K562 (cell line): Measurements from ENCODE around the gene CCDC85B. TPM values are rescaled to one million over a fixed set of nuclear protein-coding genes. Genes with fewer than 3 reads are reported as not detected.

Source experiments
- ATAC-seq: fragments of 200-7000 bp; cut with Tn5 transposase; 3 replicates; pipeline ENCODE4 v1.9.1; 2020; ENCODE audit warnings: moderate library complexity
- BruUV-seq: library from RNA; stranded (reverse); fragments of 400-500 nt; replicated peaks from 2 replicates; lab custom pipeline; 2021; lab: Mats Ljungman, UMichigan
- CTCF ChIA-PET: fragments of 300-600 bp; formaldehyde crosslinking; extraction: SDS; loops from one replicate; lab custom pipeline; 2021; ENCODE audit warnings: low intra/inter-chr PET ratio; lab: Yijun Ruan, JAX
- POLR2A ChIA-PET: fragments of 300-600, 350-650 bp; sonication (Branson Sonifier 250); formaldehyde crosslinking; extraction: SDS; loops from one replicate; lab custom pipeline; 2021; ENCODE audit warnings: antibody characterized with exemption, inconsistent platforms; lab: Yijun Ruan, JAX
- DNase-seq, 4 experiments: peaks; one replicate each; pipeline versions ENCODE4 v3.0.0 to v3.0.0-alpha.2; 2011 to 2018; ENCODE audit warnings: low spot score in 3 of 4, mixed read lengths in 3 of 4; ENCODE audit errors: extremely low read depth in 1 of 4
- FAIRE-seq: peaks from 2 replicates; lab custom pipeline; 2011; peaks lifted over from hg19 to GRCh38; lab: Jason Lieb, UNC
- H2AFZ ChIP-seq: 2 replicates; pipeline ENCODE4 v1.6.0; 2011; ENCODE audit warnings: low read depth, low read length, control low read depth, inconsistent platforms
- H3K27ac ChIP-seq: fragments of 200-600 bp; 3 replicates; pipeline ENCODE4 v1.8.0; 2011; ENCODE audit warnings: low read depth, mild to moderate bottlenecking, control low read depth, inconsistent platforms, low read length, moderate library complexity, mixed read lengths; ENCODE audit errors: extremely low read depth
- H3K27me3 ChIP-seq, 2 experiments: fragments of 300-600 bp in 1 of 2; 2 replicates in 1 of 2; 3 replicates in 1 of 2; pipeline versions ENCODE4 v1.6.0 to v1.8.0; 2011; ENCODE audit warnings: inconsistent platforms in 2 of 2, low read length in 2 of 2, mild to moderate bottlenecking in 1 of 2, mixed read lengths in 1 of 2, moderate library complexity in 1 of 2; ENCODE audit not compliant: control insufficient read depth in 2 of 2, insufficient read depth in 2 of 2
- H3K36me3 ChIP-seq: fragments of 300-600 bp; 3 replicates; pipeline ENCODE4 v1.8.0; 2011; ENCODE audit warnings: mild to moderate bottlenecking, low read length, inconsistent platforms; ENCODE audit not compliant: control insufficient read depth, insufficient read depth
- H3K4me1 ChIP-seq, 2 experiments: fragments of 200-600 bp in 1 of 2; replicated peaks in 1 of 2; 2 replicates in 1 of 2; 3 replicates in 1 of 2; pipeline versions ENCODE4 v1.5.1 to v1.8.0; 2011; ENCODE audit warnings: inconsistent platforms in 2 of 2, low read length in 2 of 2, mild to moderate bottlenecking in 1 of 2, mixed read lengths in 1 of 2, moderate library complexity in 1 of 2; ENCODE audit not compliant: control insufficient read depth in 2 of 2, insufficient read depth in 2 of 2
- H3K4me2 ChIP-seq: 2 replicates; pipeline ENCODE4 v1.6.1; 2011; ENCODE audit warnings: low read length, control low read depth, inconsistent platforms, mixed read lengths; ENCODE audit not compliant: insufficient read depth
- H3K4me3 ChIP-seq: fragments of 200-600 bp; sonication (generic), shearing (Covaris generic); 2 replicates; pipeline ENCODE4 v1.5.1; 2016; ENCODE audit warnings: control low read depth, inconsistent platforms
- H3K79me2 ChIP-seq: fragments of 200-600 bp; 3 replicates; pipeline ENCODE4 v1.8.0; 2011; ENCODE audit warnings: low read length, inconsistent platforms; ENCODE audit not compliant: control insufficient read depth, insufficient read depth
- H3K9ac ChIP-seq, 2 experiments: 2 replicates each; pipeline versions ENCODE4 v1.6.0 to v1.6.1; 2011; ENCODE audit warnings: low read depth in 2 of 2, low read length in 2 of 2, control low read depth in 1 of 2, inconsistent platforms in 1 of 2, mild to moderate bottlenecking in 1 of 2, mixed read lengths in 1 of 2; ENCODE audit not compliant: insufficient read depth in 1 of 2
- H3K9me1 ChIP-seq: one replicate; pipeline ENCODE4 v1.6.0; 2011; ENCODE audit warnings: inconsistent platforms, mild to moderate bottlenecking, low read length, moderate library complexity; ENCODE audit not compliant: control insufficient read depth, insufficient read depth
- H3K9me3 ChIP-seq: replicated peaks from 2 replicates; pipeline ENCODE4 v1.5.1; 2011; ENCODE audit warnings: low read depth, low read length, inconsistent platforms; ENCODE audit not compliant: control insufficient read depth, insufficient read depth
- H4K20me1 ChIP-seq: replicated peaks from 2 replicates; pipeline ENCODE4 v1.6.1; 2011; ENCODE audit warnings: low read length, inconsistent platforms, mixed read lengths; ENCODE audit not compliant: control insufficient read depth, insufficient read depth
- POLR2G ChIP-seq: fragments of 200-400 bp; formaldehyde crosslinking; IDR thresholded peaks from 2 replicates; pipeline ENCODE4 v1.6.1; 2017; ENCODE audit warnings: low read depth, mild to moderate bottlenecking, antibody characterized with exemption, low read length, moderate library complexity
- RBFOX2 ChIP-seq: fragments of 200-400 bp; formaldehyde crosslinking; IDR thresholded peaks from 2 replicates; pipeline ENCODE4 v1.6.1; 2017; ENCODE audit warnings: low read depth, mild to moderate bottlenecking, low read length, moderate library complexity
- ZNF311 ChIP-seq: fragments of 250-450 bp; sonication (Bioruptor Pico); IDR thresholded peaks from 2 replicates; pipeline ENCODE4 v1.4.0; 2020; ENCODE audit warnings: mild to moderate bottlenecking, moderate library complexity
- WGBS: fragments of 100-300 bp; shearing (Covaris generic); methylation state at CpG from one replicate; pipeline ENCODE4 v1.1.6; 2016; ENCODE audit warnings: low coverage, mixed read lengths; ENCODE audit not compliant: insufficient coverage; ENCODE audit errors: missing lambda C conversion rate; 5-methylcytosine and 5-hydroxymethylcytosine counted together
- in situ Hi-C: fragments of 300-500 bp; cut with MboI; formaldehyde crosslinking; loops from 4 replicates; pipeline ENCODE4 v1.15.0; 2018; ENCODE audit warnings: inconsistent platforms, mixed read lengths
- intact Hi-C: fragments of 100-400 bp; cut with micrococcal nuclease; formaldehyde crosslinking; loops from 2 replicates; pipeline ENCODE4 v1.14.2; 2022
- polyA plus RNA-seq, 8 experiments: library from polyadenylated mRNA; depleted of rRNA in 4 of 8; stranded (reverse) in 5 of 8; unstranded in 3 of 8; fragments of >200 nt; fragmentation: Nextera tagmentation in 2 of 8; fragmentation: Illumina TruSeq in 1 of 8; extraction: Ambion mirVana in 2 of 8; extraction: Trizol in 1 of 8; gene quantifications; 2 replicates each; pipeline versions ENCODE4 v1.2.1 to v1.2.3, GENCODE V29; 2011 to 2014; ENCODE audit warnings: inconsistent platforms in 1 of 8, missing spikeins in 1 of 8
- total RNA-seq, 7 experiments: library from RNA; depleted of rRNA in 6 of 7; stranded (reverse); fragments of >200 nt in 6 of 7; fragmentation: Illumina TruSeq in 2 of 7; extraction: Trizol in 2 of 7; gene quantifications; 2 replicates each; pipeline versions ENCODE4 v1.2.1 to v1.2.3, GENCODE V29; 2011 to 2021; ENCODE audit warnings: low replicate concordance in 1 of 7

Gene CCDC85B
- total and polyA plus RNA-seq, 9 of the 15 experiments (the other 6 are each of a cell fraction or from before 2014, with no cell fraction given): 0.14 to 138 (median 6.2) TPM

- POLR2A ChIA-PET: interaction anchor here (0.5 to 8.2 kb wide), 4 partner anchors 8 to 1138 kb away, joined by 3 to 147 read pairs (median 5); partner anchors contain the start of genes CCDC85B, CTSW and FIBP
- peaks cover 24% of the 10 kb centered on the region for H3K79me2 ChIP-seq
- peaks cover 25 to 79% of the 10 kb centered on the region in 2 experiments for H3K4me1 ChIP-seq
- in situ Hi-C loops: no loop called here
- no peak for ATAC-seq
- no peak overlapping the region for H3K4me3 ChIP-seq
- H4K20me1 ChIP-seq: no peaks in the 10 kb centered on the region
- H3K9me1 ChIP-seq: no peaks in the 10 kb centered on the region
- peaks cover 72% of the 10 kb centered on the region; the same call in 2 of the 3 replicates for H3K36me3 ChIP-seq
- TF ChIP-seq RBFOX2 (peak; percentile 68), ZNF311 (CRISPR knock-in tag) (no peak), POLR2G (peak; percentile 56; the same call in 1 of the 2 replicates)
- TF ChIP-seq, all 486 proteins: peak for 2
- Histone ChIP-seq H3K9ac (peak overlapping the region in 1 of 2 experiments; percentile 29; a peak in 1 of 4 replicates), H3K9me3 (no peaks in the 10 kb centered on the region), H3K27me3 (no peaks in the 10 kb centered on the region), H3K4me2 (no peak overlapping the region), H3K27ac (no peak overlapping the region), H2AFZ (no peak overlapping the region)
- no TSS peak for BruUV-seq
- DNase-seq (no peak), FAIRE-seq (no peak)
- 97% methylated on average over 7 of the region's 9 CpGs for WGBS
- intact Hi-C loops: no loop called here
- CTCF ChIA-PET: no interaction called here
Observed at GRCh38 chr11:65865550-65866172, 24.8 kb upstream of the CCDC85B start.
